NOMO-1 (cell line): ENCODE results near the gene PDSS2.

Source experiments
- DNase-seq, 2 experiments: peaks; one replicate each; lab custom pipeline; 2025; ENCODE audit not compliant: unreplicated experiment in 2 of 2; lab: John Stamatoyannopoulos, UW

Gene PDSS2

DNA sequence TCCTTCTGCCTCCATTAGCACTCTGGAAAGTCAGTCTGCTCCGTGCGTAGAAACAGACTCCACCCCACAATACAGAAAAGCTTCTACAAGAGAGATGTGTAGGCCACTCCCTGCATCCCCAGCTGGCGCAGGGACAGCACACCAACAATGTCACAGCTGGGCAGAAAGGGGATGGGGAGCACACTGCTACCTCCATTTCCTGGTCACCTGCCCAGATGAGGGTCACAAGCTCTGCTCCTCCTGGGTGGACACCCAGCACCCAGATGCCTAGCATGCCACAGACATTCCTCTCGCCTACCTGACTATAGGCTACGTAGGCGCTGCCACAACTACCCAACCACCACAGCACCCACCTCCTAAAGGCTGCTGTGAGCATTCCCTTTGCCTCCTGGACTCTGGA is 356.3 kb downstream of the PDSS2 start:
- DNase-seq = no peak
